Measurements from ENCODE around the gene TRPV2. TPM values are rescaled to one million over a fixed set of nuclear protein-coding genes. Genes with fewer than 3 reads are reported as not detected.

TRPV2 gene
- total RNA-seq, 5 donors from 2014 or later (not counting 1 experiment from before 2014, with no cell fraction given) = 91.3 to 127 (median 122) TPM

- DNase-seq (no peak), ATAC-seq (replicated peaks in 1 of 4) (no peak)
- Mint-ChIP-seq H3K9me3 (no peaks in the 10 kb centered on the region), H3K4me3 (no peak overlapping the region), H3K27me3 (no peaks in the 10 kb centered on the region), H3K27ac (no peak overlapping the region), H3K36me3 (no peaks in the 10 kb centered on the region), H3K4me1 (no peaks in the 10 kb centered on the region)
- Histone ChIP-seq H3K36me3 (ENCODE audit: control insufficient read depth in 2 of 2, extremely low read depth in 1 of 2, insufficient read depth in 1 of 2, low read length in 1 of 2) (peaks cover 0 to 2% of the 10 kb centered on the region in 2 donors), H3K27ac (ENCODE audit: low read length) (no peak overlapping the region), H3K4me1 (ENCODE audit: control insufficient read depth in 1 of 2, extremely low read depth in 1 of 2, insufficient read depth in 2 of 2, low read length in 2 of 2) (no peaks in the 10 kb centered on the region), H3K27me3 (replicated peaks in 1 of 2; ENCODE audit: control insufficient read depth in 2 of 2, extremely low read depth in 1 of 2, insufficient read depth in 2 of 2, low read length in 1 of 2) (peaks cover 0 to 6% of the 10 kb centered on the region in 2 experiments), H3K9me3 (no peaks in the 10 kb centered on the region), H3K4me3 (ENCODE audit: control insufficient read depth in 1 of 2, extremely low read depth in 1 of 2, low read length in 1 of 2) (no peak overlapping the region)
- WGBS (ENCODE audit: insufficient coverage) = 88% methylated on average over 4 of the region's 8 CpGs
- CTCF ChIA-PET = no interaction called here
- POLR2A ChIA-PET = no interaction called here
These were observed 62.3 kb downstream of the TRPV2 start for GRCh38 chr17:16477666-16478065.

- H3K4me1 ChIP-seq (ENCODE audit: control insufficient read depth in 1 of 2, extremely low read depth in 1 of 2, insufficient read depth in 2 of 2, low read length in 2 of 2) = no peaks in the 10 kb centered on the region
- no peak overlapping the region for H3K4me3 ChIP-seq (ENCODE audit: control insufficient read depth in 1 of 2, extremely low read depth in 1 of 2, low read length in 1 of 2)
- CTCF ChIA-PET = no interaction called here
- H3K27me3 ChIP-seq (replicated peaks in 1 of 2; ENCODE audit: control insufficient read depth in 2 of 2, extremely low read depth in 1 of 2, insufficient read depth in 2 of 2, low read length in 1 of 2) = peaks cover 0 to 6% of the 10 kb centered on the region in 2 experiments
- no peak for ATAC-seq (replicated peaks in 1 of 4)
- no peak overlapping the region for H3K27ac Mint-ChIP-seq
- H3K36me3 ChIP-seq (ENCODE audit: control insufficient read depth in 2 of 2, extremely low read depth in 1 of 2, insufficient read depth in 1 of 2, low read length in 1 of 2) = no peaks in the 10 kb centered on the region
- H3K4me3 Mint-ChIP-seq = no peak overlapping the region
- H3K27ac ChIP-seq (ENCODE audit: low read length) = no peak overlapping the region
- no peak for DNase-seq
- no peaks in the 10 kb centered on the region for H3K9me3 ChIP-seq
- no peaks in the 10 kb centered on the region for H3K27me3 Mint-ChIP-seq
- no peaks in the 10 kb centered on the region for H3K4me1 Mint-ChIP-seq
- no peaks in the 10 kb centered on the region for H3K9me3 Mint-ChIP-seq
- 100% methylated on average over 2 of the region's 6 CpGs for WGBS (ENCODE audit: insufficient coverage)
- POLR2A ChIA-PET = no interaction called here
- no peaks in the 10 kb centered on the region for H3K36me3 Mint-ChIP-seq
These were observed 63.3 kb downstream of the TRPV2 start for GRCh38 chr17:16478649-16479048.

- H3K9me3 ChIP-seq = no peaks in the 10 kb centered on the region
- H3K4me3 ChIP-seq (ENCODE audit: control insufficient read depth in 1 of 2, extremely low read depth in 1 of 2, low read length in 1 of 2) = no peak overlapping the region
- WGBS (ENCODE audit: insufficient coverage) = 93% methylated on average over 2 of the region's 2 CpGs
- H3K4me1 ChIP-seq (ENCODE audit: control insufficient read depth in 1 of 2, extremely low read depth in 1 of 2, insufficient read depth in 2 of 2, low read length in 2 of 2) = no peaks in the 10 kb centered on the region
- Mint-ChIP-seq H3K36me3 (no peaks in the 10 kb centered on the region), H3K9me3 (no peaks in the 10 kb centered on the region), H3K27ac (no peak overlapping the region), H3K4me1 (no peaks in the 10 kb centered on the region), H3K27me3 (no peaks in the 10 kb centered on the region), H3K4me3 (no peak overlapping the region)
- H3K27ac ChIP-seq (ENCODE audit: low read length) = no peak overlapping the region
- H3K27me3 ChIP-seq (replicated peaks in 1 of 2; ENCODE audit: control insufficient read depth in 2 of 2, extremely low read depth in 1 of 2, insufficient read depth in 2 of 2, low read length in 1 of 2) = peaks cover 0 to 6% of the 10 kb centered on the region in 2 experiments
- H3K36me3 ChIP-seq (ENCODE audit: control insufficient read depth in 2 of 2, extremely low read depth in 1 of 2, insufficient read depth in 1 of 2, low read length in 1 of 2) = no peaks in the 10 kb centered on the region
- ATAC-seq (replicated peaks in 1 of 4) (no peak), DNase-seq (no peak)
- POLR2A ChIA-PET = no interaction called here
- CTCF ChIA-PET = no interaction called here
These were observed 63.9 kb downstream of the TRPV2 start for GRCh38 chr17:16479264-16479663.

GRCh38 chr17:16480995-16481394 is 65.6 kb downstream of the TRPV2 start:
- Mint-ChIP-seq H3K27ac (no peak overlapping the region), H3K36me3 (no peaks in the 10 kb centered on the region), H3K4me1 (no peaks in the 10 kb centered on the region), H3K27me3 (no peaks in the 10 kb centered on the region), H3K9me3 (no peaks in the 10 kb centered on the region), H3K4me3 (no peak overlapping the region)
- DNase-seq = no peak
- H3K9me3 ChIP-seq = no peaks in the 10 kb centered on the region
- 86% methylated on average over 2 of the region's 6 CpGs for WGBS (ENCODE audit: insufficient coverage)
- H3K36me3 ChIP-seq (ENCODE audit: control insufficient read depth in 2 of 2, extremely low read depth in 1 of 2, insufficient read depth in 1 of 2, low read length in 1 of 2) = no peaks in the 10 kb centered on the region
- ChIA-PET POLR2A (no interaction called here), CTCF (no interaction called here)
- no peak for ATAC-seq (replicated peaks in 1 of 4)
- H3K27ac ChIP-seq (ENCODE audit: low read length) = no peak overlapping the region
- no peak overlapping the region for H3K4me3 ChIP-seq (ENCODE audit: control insufficient read depth in 1 of 2, extremely low read depth in 1 of 2, low read length in 1 of 2)
- peaks cover 0 to 6% of the 10 kb centered on the region in 2 experiments for H3K27me3 ChIP-seq (replicated peaks in 1 of 2; ENCODE audit: control insufficient read depth in 2 of 2, extremely low read depth in 1 of 2, insufficient read depth in 2 of 2, low read length in 1 of 2)
- H3K4me1 ChIP-seq (ENCODE audit: control insufficient read depth in 1 of 2, extremely low read depth in 1 of 2, insufficient read depth in 2 of 2, low read length in 2 of 2) = no peaks in the 10 kb centered on the region

- Mint-ChIP-seq H3K9me3 (no peaks in the 10 kb centered on the region), H3K4me1 (no peaks in the 10 kb centered on the region), H3K36me3 (no peaks in the 10 kb centered on the region), H3K4me3 (no peak overlapping the region), H3K27ac (no peak overlapping the region), H3K27me3 (no peaks in the 10 kb centered on the region)
- no peak for ATAC-seq (replicated peaks in 1 of 4)
- no peak overlapping the region for H3K4me3 ChIP-seq (ENCODE audit: control insufficient read depth in 1 of 2, extremely low read depth in 1 of 2, low read length in 1 of 2)
- CTCF ChIA-PET = no interaction called here
- WGBS (ENCODE audit: insufficient coverage) = 82% methylated on average over 8 of the region's 8 CpGs
- H3K36me3 ChIP-seq (ENCODE audit: control insufficient read depth in 2 of 2, extremely low read depth in 1 of 2, insufficient read depth in 1 of 2, low read length in 1 of 2) = no peaks in the 10 kb centered on the region
- no peak for DNase-seq
- peaks cover 0 to 8% of the 10 kb centered on the region in 2 experiments for H3K27me3 ChIP-seq (replicated peaks in 1 of 2; ENCODE audit: control insufficient read depth in 2 of 2, extremely low read depth in 1 of 2, insufficient read depth in 2 of 2, low read length in 1 of 2)
- POLR2A ChIA-PET = no interaction called here
- H3K9me3 ChIP-seq = no peaks in the 10 kb centered on the region
- H3K4me1 ChIP-seq (ENCODE audit: control insufficient read depth in 1 of 2, extremely low read depth in 1 of 2, insufficient read depth in 2 of 2, low read length in 2 of 2) = no peaks in the 10 kb centered on the region
- H3K27ac ChIP-seq (ENCODE audit: low read length) = no peak overlapping the region
These were observed 66.9 kb downstream of the TRPV2 start for GRCh38 chr17:16482253-16482652.

DNA sequence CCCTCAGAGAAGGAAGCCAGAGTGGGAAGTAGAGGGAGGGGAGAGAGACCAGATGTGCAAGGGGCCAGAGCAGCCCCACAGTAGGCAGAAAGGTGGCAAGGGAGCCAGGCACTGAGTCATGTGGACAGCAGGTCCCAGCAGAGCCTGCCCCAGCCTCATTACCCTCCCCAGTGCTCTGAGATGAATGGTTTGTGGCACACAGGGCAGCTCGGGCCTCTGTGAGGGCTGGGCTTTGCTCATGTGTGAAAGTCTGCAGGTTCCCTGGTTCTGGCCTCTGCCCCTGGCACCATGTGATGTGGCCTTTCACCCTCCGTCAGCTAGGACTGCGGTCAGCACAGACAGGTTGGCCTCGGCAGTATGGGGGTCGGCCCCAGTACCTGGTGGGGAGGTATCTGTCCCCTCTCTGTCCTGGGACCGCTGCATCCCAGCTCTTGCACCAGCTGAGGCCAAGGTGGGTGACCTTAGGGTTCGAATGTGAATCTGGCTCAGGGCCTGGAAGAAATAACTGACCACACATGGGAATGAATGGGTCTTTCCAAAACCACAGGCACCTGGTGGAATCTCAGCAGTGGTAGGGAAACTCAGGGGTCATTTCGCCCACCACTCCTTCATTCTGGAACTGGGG is 67.8 kb downstream of the TRPV2 start:
- H3K9me3 ChIP-seq = no peaks in the 10 kb centered on the region
- no peaks in the 10 kb centered on the region for H3K4me1 ChIP-seq (ENCODE audit: control insufficient read depth in 1 of 2, extremely low read depth in 1 of 2, insufficient read depth in 2 of 2, low read length in 2 of 2)
- ChIA-PET POLR2A (no interaction called here), CTCF (interaction anchor here in 1 of 2 donors (0.5 kb wide), 1 partner anchor 41 kb away, joined by 3 read pairs; no protein-coding TSS in a partner anchor)
- 73% methylated on average over 6 of the region's 8 CpGs for WGBS (ENCODE audit: insufficient coverage)
- H3K36me3 ChIP-seq (ENCODE audit: control insufficient read depth in 2 of 2, extremely low read depth in 1 of 2, insufficient read depth in 1 of 2, low read length in 1 of 2) = no peaks in the 10 kb centered on the region
- no peak overlapping the region for H3K27ac Mint-ChIP-seq
- no peaks in the 10 kb centered on the region for H3K4me1 Mint-ChIP-seq
- no peaks in the 10 kb centered on the region for H3K9me3 Mint-ChIP-seq
- no peak overlapping the region for H3K27ac ChIP-seq (ENCODE audit: low read length)
- ATAC-seq (replicated peaks in 1 of 4) (no peak), DNase-seq (no peak)
- H3K4me3 ChIP-seq (ENCODE audit: control insufficient read depth in 1 of 2, extremely low read depth in 1 of 2, low read length in 1 of 2) = no peak overlapping the region
- no peaks in the 10 kb centered on the region for H3K36me3 Mint-ChIP-seq
- peaks cover 0 to 8% of the 10 kb centered on the region in 2 experiments for H3K27me3 ChIP-seq (replicated peaks in 1 of 2; ENCODE audit: control insufficient read depth in 2 of 2, extremely low read depth in 1 of 2, insufficient read depth in 2 of 2, low read length in 1 of 2)
- H3K27me3 Mint-ChIP-seq = no peaks in the 10 kb centered on the region
- no peak overlapping the region for H3K4me3 Mint-ChIP-seq

Measured in T-cell (primary cell).